Small intestine (tissue), 7 donors: Measurements from ENCODE around the gene NGDN. TPM values are rescaled to one million over a fixed set of nuclear protein-coding genes. Genes with fewer than 3 reads are reported as not detected.

Experiments used
- DNase-seq, 2 donors: peaks; one replicate each; pipeline versions ENCODE4 v3.0.0 to v3.0.0-alpha.2; 2013
- FAIRE-seq: peaks from 2 replicates; lab custom pipeline; 2012; peaks lifted over from hg19 to GRCh38; lab: Jason Lieb, UNC
- H3K27ac ChIP-seq, 3 donors: one replicate each; pipeline ENCODE4 v1.5.1; 2013; ENCODE audit warnings: low read length in 2 of 3, mild to moderate bottlenecking in 2 of 3, control low read depth in 1 of 3, inconsistent platforms in 1 of 3, low read depth in 1 of 3, moderate library complexity in 1 of 3
- H3K27me3 ChIP-seq, 3 donors: one replicate each; pipeline ENCODE4 v1.6.1; 2013; ENCODE audit warnings: low read length in 3 of 3, inconsistent platforms in 1 of 3; ENCODE audit not compliant: control insufficient read depth in 3 of 3, insufficient read depth in 3 of 3
- H3K36me3 ChIP-seq, 3 donors: one replicate each; pipeline ENCODE4 v1.6.1; 2013; ENCODE audit warnings: low read length in 3 of 3, inconsistent platforms in 1 of 3, low read depth in 1 of 3, mild to moderate bottlenecking in 1 of 3, moderate library complexity in 1 of 3; ENCODE audit not compliant: control insufficient read depth in 3 of 3, insufficient read depth in 2 of 3
- H3K4me1 ChIP-seq, 3 donors: one replicate each; pipeline ENCODE4 v1.6.1; 2013; ENCODE audit warnings: low read length in 2 of 3, inconsistent platforms in 1 of 3, low read depth in 1 of 3, mild to moderate bottlenecking in 1 of 3, moderate library complexity in 1 of 3; ENCODE audit not compliant: control insufficient read depth in 3 of 3, insufficient read depth in 2 of 3
- H3K4me3 ChIP-seq, 3 donors: one replicate each; pipeline ENCODE4 v1.5.1; 2013; ENCODE audit warnings: low read length in 3 of 3, control low read depth in 1 of 3, inconsistent platforms in 1 of 3, low read depth in 1 of 3, mild to moderate bottlenecking in 1 of 3, moderate library complexity in 1 of 3
- H3K9me3 ChIP-seq, 2 donors: one replicate each; pipeline ENCODE4 v1.6.1; 2013; ENCODE audit warnings: low read depth in 1 of 2, low read length in 1 of 2; ENCODE audit not compliant: control insufficient read depth in 2 of 2, insufficient read depth in 1 of 2
- WGBS, 3 donors: extraction: QIAGEN DNeasy Blood & Tissue Kit; methylation state at CpG; one replicate each; pipeline ENCODE4 v1.1.7; 2013; 5-methylcytosine and 5-hydroxymethylcytosine counted together
- polyA plus RNA-seq, 4 donors: library from polyadenylated mRNA; stranded (reverse) in 3 of 4; unstranded in 1 of 4; fragments of 200-250 nt in 3 of 4; fragments of 120-200 nt in 1 of 4; gene quantifications; one replicate each; pipeline versions ENCODE4 v1.2.1 to v1.2.3, GENCODE V29; 2013
- donor health status: healthy with polysubstance abuse.
- donor health status: control.
- donor health status: control.
- donor health status: Bipolar disorder and iron deficiency.
- donor health status: healthy.

The NGDN gene
- polyA plus RNA-seq, 4 donors: 38.2 to 48.1 (median 45.2) TPM

- Histone ChIP-seq H3K27ac (no peak overlapping the region), H3K9me3 (peaks cover 0 to 5% of the 10 kb centered on the region in 2 donors), H3K4me3 (no peak overlapping the region), H3K4me1 (peaks cover 2 to 28% (median 5%) of the 10 kb centered on the region in 3 donors), H3K36me3 (no peaks in the 10 kb centered on the region), H3K27me3 (no peaks in the 10 kb centered on the region)
- WGBS, 3 donors: 74 to 79% (median 79%) methylated on average over 6 of the region's 6 CpGs
- FAIRE-seq: no peak
- DNase-seq: no peak
Measured at GRCh38 chr14:23443881-23444280, 25.6 kb upstream of the NGDN start.

- Histone ChIP-seq H3K36me3 (no peaks in the 10 kb centered on the region), H3K4me3 (no peak overlapping the region), H3K27ac (no peak overlapping the region), H3K4me1 (peaks cover 2 to 28% (median 5%) of the 10 kb centered on the region in 3 donors), H3K9me3 (peaks cover 0 to 5% of the 10 kb centered on the region in 2 donors), H3K27me3 (no peaks in the 10 kb centered on the region)
- DNase-seq: no peak
- WGBS, 3 donors: 57 to 91% (median 63%) methylated on average over 1 of the region's 1 CpG
- no peak for FAIRE-seq
Measured at GRCh38 chr14:23444314-23444713, 25.2 kb upstream of the NGDN start.

GRCh38 chr14:23445773-23446172 is 23.7 kb upstream of the NGDN start:
- Histone ChIP-seq H3K27me3 (no peaks in the 10 kb centered on the region), H3K27ac (no peak overlapping the region), H3K4me3 (no peak overlapping the region), H3K36me3 (no peaks in the 10 kb centered on the region), H3K4me1 (peaks cover 2 to 28% (median 5%) of the 10 kb centered on the region in 3 donors), H3K9me3 (peaks cover 0 to 5% of the 10 kb centered on the region in 2 donors)
- 74 to 77% (median 76%) methylated on average over 4 of the region's 4 CpGs for WGBS, 3 donors
- FAIRE-seq: no peak
- DNase-seq: no peak

GRCh38 chr14:23446291-23446851 is 23.1 kb upstream of the NGDN start:
- 23 to 60% (median 43%) methylated on average over 4 of the region's 4 CpGs for WGBS, 3 donors
- peak overlapping the region in 1 of 3 donors; percentile 74 for H3K27ac ChIP-seq
- no peaks in the 10 kb centered on the region for H3K36me3 ChIP-seq
- no peak overlapping the region for H3K4me3 ChIP-seq
- DNase-seq (peak; percentile 22 to 36), FAIRE-seq (no peak)
- H3K9me3 ChIP-seq: peaks cover 0 to 5% of the 10 kb centered on the region in 2 donors
- H3K27me3 ChIP-seq: no peaks in the 10 kb centered on the region
- H3K4me1 ChIP-seq: peaks cover 2 to 28% (median 5%) of the 10 kb centered on the region in 3 donors

- FAIRE-seq (no peak), DNase-seq (peak; percentile 91 to 95)
- Histone ChIP-seq H3K27me3 (no peaks in the 10 kb centered on the region), H3K4me1 (peaks cover 2 to 26% (median 5%) of the 10 kb centered on the region in 3 donors), H3K9me3 (peaks cover 0 to 5% of the 10 kb centered on the region in 2 donors), H3K27ac (peak overlapping the region; percentile 58 to 74 (median 62)), H3K4me3 (no peak overlapping the region), H3K36me3 (no peaks in the 10 kb centered on the region)
- 25 to 61% (median 37%) methylated on average over 7 of the region's 7 CpGs for WGBS, 3 donors
Measured at GRCh38 chr14:23447361-23448350, 21.8 kb upstream of the NGDN start.

- FAIRE-seq: no peak
- Histone ChIP-seq H3K4me1 (peaks cover 2 to 25% (median 5%) of the 10 kb centered on the region in 3 donors), H3K9me3 (peaks cover 0 to 5% of the 10 kb centered on the region in 2 donors), H3K27ac (no peak overlapping the region), H3K36me3 (no peaks in the 10 kb centered on the region), H3K27me3 (no peaks in the 10 kb centered on the region), H3K4me3 (no peak overlapping the region)
- WGBS, 3 donors: 87 to 100% (median 90%) methylated on average over 1 of the region's 1 CpG
- DNase-seq: no peak
Measured at GRCh38 chr14:23449314-23449713, 20.2 kb upstream of the NGDN start.

GRCh38 chr14:23450379-23450778 is 19.1 kb upstream of the NGDN start:
- H3K4me3 ChIP-seq: no peak overlapping the region
- FAIRE-seq: no peak
- peaks cover 0 to 1% (median 0%) of the 10 kb centered on the region in 3 donors for H3K27me3 ChIP-seq
- WGBS, 3 donors: 72 to 77% (median 74%) methylated on average over 2 of the region's 2 CpGs
- no peak overlapping the region for H3K27ac ChIP-seq
- H3K9me3 ChIP-seq: peaks cover 0 to 5% of the 10 kb centered on the region in 2 donors
- H3K36me3 ChIP-seq: no peaks in the 10 kb centered on the region
- no peak for DNase-seq
- peaks cover 2 to 25% (median 5%) of the 10 kb centered on the region in 3 donors for H3K4me1 ChIP-seq

GRCh38 chr14:23452237-23452636 is 17.3 kb upstream of the NGDN start:
- Histone ChIP-seq H3K27ac (no peak overlapping the region), H3K36me3 (no peaks in the 10 kb centered on the region), H3K9me3 (peaks cover 0 to 5% of the 10 kb centered on the region in 2 donors), H3K27me3 (peaks cover 0 to 1% (median 0%) of the 10 kb centered on the region in 3 donors), H3K4me1 (peaks cover 2 to 14% (median 5%) of the 10 kb centered on the region in 3 donors), H3K4me3 (no peak overlapping the region)
- FAIRE-seq (no peak), DNase-seq (no peak)
- 86 to 94% (median 91%) methylated on average over 2 of the region's 2 CpGs for WGBS, 3 donors
